HCT116 (cell line): ENCODE results near the gene AADACL4. TPM values are rescaled to one million over a fixed set of nuclear protein-coding genes. Genes with fewer than 3 reads are reported as not detected.

ENCODE experiments used
- ATAC-seq: fragments of 200-7000 bp; cut with Tn5 transposase; 2 replicates; pipeline ENCODE4 v1.9.1; 2020; ENCODE audit warnings: mild to moderate bottlenecking, moderate library complexity
- BruUV-seq: library from RNA; stranded (reverse); fragments of 400-500 nt; replicated peaks from 2 replicates; lab custom pipeline; 2021; lab: Mats Ljungman, UMichigan
- CTCF ChIA-PET: fragments of 300-600 bp; sonication (Branson Sonifier 250); formaldehyde crosslinking; loops from one replicate; lab custom pipeline; 2021; ENCODE audit warnings: antibody characterized with exemption; lab: Charles Lee
- POLR2A ChIA-PET: fragments of 300-600, 350-600 bp; sonication (Branson Sonifier 250); formaldehyde crosslinking; loops from one replicate; lab custom pipeline; 2021; ENCODE audit warnings: antibody characterized with exemption; lab: Charles Lee
- RAD21 ChIA-PET, 2 experiments: fragments of 300-600 bp; sonication (Branson Sonifier 250); formaldehyde crosslinking; loops; one replicate each; lab custom pipeline; 2023; ENCODE audit warnings: low total read pairs in 2 of 2; ENCODE audit not compliant: uncharacterized antibody in 2 of 2, unreplicated experiment in 2 of 2, low non-redundant PET in 1 of 2; lab: Charles Lee
- DNase-seq: peaks from one replicate; pipeline ENCODE4 v3.0.0-alpha.2; 2010; ENCODE audit warnings: low read depth, low spot score
- H2AFZ ChIP-seq: fragments of 200-600 bp; shearing (Covaris generic), sonication (generic); 2 replicates; pipeline ENCODE4 v1.6.1; 2017; ENCODE audit warnings: low read depth, mixed run types, mixed read lengths, antibody characterized with exemption, low read length; ENCODE audit not compliant: poor library complexity, severe bottlenecking
- H3K27ac ChIP-seq: 2 replicates; pipeline ENCODE4 v1.5.1; 2012; ENCODE audit warnings: low read depth, low read length
- H3K27me3 ChIP-seq: fragments of 200-600 bp; sonication (generic); 2 replicates; pipeline ENCODE4 v1.6.1; 2016; ENCODE audit warnings: mixed run types, low read length, mixed read lengths; ENCODE audit not compliant: insufficient read depth
- H3K36me3 ChIP-seq, 2 experiments: fragments of 200-500 bp in 1 of 2; fragments of 200-600 bp in 1 of 2; sonication (Bioruptor generic) in 1 of 2; sonication (generic) in 1 of 2; 2 replicates each; pipeline versions ENCODE4 v1.5.1 to v1.6.1; 2014 to 2016; ENCODE audit warnings: low read length in 2 of 2, inconsistent platforms in 1 of 2, mixed read lengths in 1 of 2, mixed run types in 1 of 2; ENCODE audit not compliant: insufficient read depth in 2 of 2, control insufficient read depth in 1 of 2
- H3K4me1 ChIP-seq, 2 experiments: fragments of 200-600 bp in 1 of 2; sonication (generic) in 1 of 2; 2 replicates each; pipeline versions ENCODE4 v1.5.1 to v1.6.1; 2012 to 2017; ENCODE audit warnings: low read length in 2 of 2, inconsistent platforms in 1 of 2, mild to moderate bottlenecking in 1 of 2, mixed read lengths in 1 of 2, mixed run types in 1 of 2, moderate library complexity in 1 of 2; ENCODE audit not compliant: insufficient read depth in 2 of 2, control insufficient read depth in 1 of 2
- H3K4me2 ChIP-seq: fragments of 200-600 bp; sonication (generic); 2 replicates; pipeline ENCODE4 v1.6.1; 2017; ENCODE audit warnings: mixed run types, low read length, mixed read lengths
- H3K4me3 ChIP-seq, 2 experiments: fragments of 200-600 bp in 1 of 2; sonication (generic) in 1 of 2; replicated peaks in 1 of 2; 2 replicates each; pipeline ENCODE4 v1.5.1; 2011 to 2016; ENCODE audit warnings: low read length in 2 of 2, control low read depth in 1 of 2, low read depth in 1 of 2, mild to moderate bottlenecking in 1 of 2, mixed read lengths in 1 of 2, mixed run types in 1 of 2
- H3K79me2 ChIP-seq: fragments of 200-600 bp; sonication (generic); 2 replicates; pipeline ENCODE4 v1.6.1; 2017; ENCODE audit warnings: mild to moderate bottlenecking, mixed run types, low read length, moderate library complexity, mixed read lengths; ENCODE audit not compliant: insufficient read depth
- H3K9ac ChIP-seq: fragments of 200-600 bp; sonication (generic); 2 replicates; pipeline ENCODE4 v1.6.1; 2016; ENCODE audit warnings: low read length, mixed read lengths
- H3K9me2 ChIP-seq: fragments of 200-600 bp; sonication (generic), shearing (Covaris generic); 2 replicates; pipeline ENCODE4 v1.6.1; 2017; ENCODE audit warnings: mixed run types, mild to moderate bottlenecking, moderate library complexity; ENCODE audit not compliant: insufficient read depth
- H3K9me3 ChIP-seq, 2 experiments: fragments of 200-500 bp in 1 of 2; fragments of 200-600 bp in 1 of 2; sonication (Bioruptor generic) in 1 of 2; sonication (generic) in 1 of 2; 2 replicates each; pipeline ENCODE4 v1.6.1; 2014 to 2017; ENCODE audit warnings: low read length in 2 of 2, mixed read lengths in 2 of 2, inconsistent platforms in 1 of 2, low read depth in 1 of 2, mild to moderate bottlenecking in 1 of 2, mixed run types in 1 of 2, moderate library complexity in 1 of 2; ENCODE audit not compliant: control insufficient read depth in 1 of 2, insufficient read depth in 1 of 2
- H4K20me1 ChIP-seq: fragments of 200-600 bp; sonication (generic), shearing (Covaris generic); 2 replicates; pipeline ENCODE4 v1.6.1; 2017; ENCODE audit warnings: mixed run types, mild to moderate bottlenecking, moderate library complexity; ENCODE audit not compliant: insufficient read depth
- CBX3 ChIP-seq: IDR thresholded peaks from 2 replicates; pipeline ENCODE4 v1.6.1; 2012; ENCODE audit warnings: low read depth
- CEBPB ChIP-seq: IDR thresholded peaks from 2 replicates; pipeline ENCODE4 v1.6.1; 2012; ENCODE audit warnings: low read depth
- ELF1 ChIP-seq: IDR thresholded peaks from 2 replicates; pipeline ENCODE4 v1.6.1; 2012; ENCODE audit warnings: low read depth, borderline replicate concordance
- EZH2phosphoT487 ChIP-seq: fragments of 200-600 bp; IDR thresholded peaks from 2 replicates; pipeline ENCODE4 v1.6.1; 2018; ENCODE audit warnings: antibody characterized with exemption, borderline replicate concordance
- FOSL1 ChIP-seq: IDR thresholded peaks from 2 replicates; pipeline ENCODE4 v1.6.1; 2012; ENCODE audit warnings: low read depth
- JUND ChIP-seq: IDR thresholded peaks from 2 replicates; pipeline ENCODE4 v1.6.1; 2012
- POLR2A ChIP-seq: IDR thresholded peaks from 2 replicates; pipeline ENCODE4 v1.7.0; 2011; ENCODE audit warnings: borderline replicate concordance; ENCODE audit not compliant: insufficient read depth, insufficient read length; ENCODE audit errors: extremely low read depth
- SIN3A ChIP-seq: IDR thresholded peaks from 2 replicates; pipeline ENCODE4 v1.6.1; 2012; ENCODE audit warnings: low read depth
- SRF ChIP-seq: IDR thresholded peaks from 2 replicates; pipeline ENCODE4 v1.6.1; 2012; ENCODE audit warnings: low read depth
- TCF7L2 ChIP-seq: IDR thresholded peaks from 2 replicates; pipeline ENCODE4 v1.7.0; 2011; ENCODE audit warnings: borderline replicate concordance, inconsistent platforms; ENCODE audit not compliant: insufficient read depth, insufficient read length; ENCODE audit errors: extremely low read depth
- ZFX ChIP-seq: fragments of 450-650 bp; IDR thresholded peaks from 2 replicates; pipeline ENCODE4 v1.6.1; 2017
- ZNF274 ChIP-seq: fragments of 200-500 bp; sonication (Bioruptor generic); IDR thresholded peaks from 2 replicates; pipeline ENCODE4 v1.6.1; 2014; ENCODE audit warnings: mild to moderate bottlenecking, low read depth, low read length, inconsistent platforms
- intact Hi-C: fragments of 100-400 bp; cut with micrococcal nuclease; formaldehyde crosslinking; loops from 2 replicates; pipeline ENCODE4 v1.10.0; 2022
- total RNA-seq: library from RNA; stranded (reverse); gene quantifications from one replicate; pipeline ENCODE4 v1.2.1, GENCODE V29; 2021; ENCODE audit not compliant: unreplicated experiment
- TF ChIP-seq, protein P1 (sequence below): IDR thresholded peaks from 2 replicates; pipeline ENCODE4 v1.6.1; 2012
- TF ChIP-seq, protein P2 (sequence below): IDR thresholded peaks from 2 replicates; pipeline ENCODE4 v1.6.1; 2012
- TF ChIP-seq, protein P3 (sequence below): IDR thresholded peaks from 2 replicates; pipeline ENCODE4 v1.6.1; 2011; ENCODE audit warnings: mild to moderate bottlenecking, low read length, moderate library complexity; ENCODE audit not compliant: insufficient replicate concordance; ENCODE audit errors: extremely low read depth
- TF ChIP-seq, protein P4 (sequence below), 3 experiments: fragments of 200-600 bp in 1 of 3; sonication (generic) in 1 of 3; IDR thresholded peaks in 2 of 3; conservative IDR thresholded peaks in 1 of 3; 2 replicates each; pipeline ENCODE4 v1.5.1; 2012 to 2017; ENCODE audit warnings: low read depth in 2 of 3, low read length in 2 of 3, antibody characterized with exemption in 1 of 3, borderline replicate concordance in 1 of 3, control low read depth in 1 of 3, mild to moderate bottlenecking in 1 of 3, mixed read lengths in 1 of 3, mixed run types in 1 of 3, moderate library complexity in 1 of 3; ENCODE audit not compliant: insufficient read depth in 1 of 3

AADACL4 gene
- total RNA-seq, 1 experiment from 2014 or later: not detected

DNA sequence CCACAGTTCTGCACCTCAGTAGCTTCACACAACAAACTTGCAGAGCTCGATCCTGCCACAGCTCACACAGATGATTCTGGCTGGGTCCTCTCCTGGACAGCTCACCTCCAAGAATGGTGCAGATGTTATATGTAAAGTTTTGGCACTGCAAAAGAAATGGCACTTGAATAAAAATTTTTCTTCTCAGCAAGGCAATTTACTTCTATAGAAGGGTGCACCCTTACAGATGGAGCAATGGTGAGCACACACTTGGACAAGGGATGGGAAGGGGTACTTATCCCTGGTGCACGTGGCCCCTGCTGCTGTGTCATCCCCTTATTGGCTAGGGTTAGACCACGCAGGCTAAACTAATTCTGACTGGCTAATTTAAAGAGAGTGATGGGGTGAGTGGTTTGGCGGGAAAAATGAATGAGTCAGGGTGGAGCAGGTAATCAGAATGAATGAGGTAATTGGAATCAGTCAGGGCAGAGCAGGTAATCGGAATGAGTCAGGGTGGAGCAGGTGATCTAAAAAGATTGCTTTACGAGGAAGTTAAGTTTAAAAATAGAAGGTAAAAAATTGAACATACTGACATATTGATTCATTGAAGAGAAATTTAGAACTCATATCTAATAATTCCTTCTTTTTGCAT lies 60.1 kb downstream of the AADACL4 start:
- ATAC-seq: no peak
- BruUV-seq: no TSS peak

DNA sequence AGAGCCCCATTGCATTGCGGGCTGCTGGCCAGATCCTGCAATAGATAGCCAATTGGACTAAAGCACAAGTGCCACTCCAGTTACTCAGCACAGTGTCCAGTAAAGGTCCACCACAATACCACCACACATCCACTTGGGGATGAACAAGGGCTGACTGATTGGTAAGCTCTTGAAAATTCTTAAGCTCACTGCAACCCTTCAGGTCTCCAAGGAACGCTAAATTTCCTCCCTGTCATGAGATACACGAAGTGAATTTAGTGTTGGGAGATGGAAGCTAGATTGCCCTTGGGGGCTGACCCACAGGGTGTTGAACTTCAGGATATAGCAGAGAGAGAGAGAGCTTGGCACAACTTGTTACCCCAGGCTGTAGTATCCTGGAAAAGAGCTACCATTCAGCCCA lies 62.2 kb downstream of the AADACL4 start:
- ATAC-seq (no peak), DNase-seq (no peak)
- POLR2A ChIA-PET: no interaction called here
- RAD21 ChIA-PET: no interaction called here
- intact Hi-C loops: no loop called here
- Histone ChIP-seq H3K27ac (no peak overlapping the region), H3K9me3 (no peaks in the 10 kb centered on the region; a peak in 1 of 4 replicates), H2AFZ (no peak overlapping the region), H3K9ac (no peak overlapping the region), H3K4me2 (no peak overlapping the region), H3K79me2 (no peaks in the 10 kb centered on the region), H3K4me3 (no peak overlapping the region), H3K9me2 (no peaks in the 10 kb centered on the region), H4K20me1 (no peaks in the 10 kb centered on the region), H3K4me1 (no peaks in the 10 kb centered on the region), H3K27me3 (no peaks in the 10 kb centered on the region), H3K36me3 (no peaks in the 10 kb centered on the region)
- BruUV-seq: no TSS peak
- CTCF ChIA-PET: no interaction called here
- no peak for TF ChIP-seq SRF
- no peak for TF ChIP-seq TCF7L2
- no peak for TF ChIP-seq FOSL1
- TF ChIP-seq ZFX: no peak
- TF ChIP-seq ELF1: no peak
- no peak for TF ChIP-seq EZH2phosphoT487
- TF ChIP-seq, protein P1, sequence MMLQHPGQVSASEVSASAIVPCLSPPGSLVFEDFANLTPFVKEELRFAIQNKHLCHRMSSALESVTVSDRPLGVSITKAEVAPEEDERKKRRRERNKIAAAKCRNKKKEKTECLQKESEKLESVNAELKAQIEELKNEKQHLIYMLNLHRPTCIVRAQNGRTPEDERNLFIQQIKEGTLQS: no peak
- TF ChIP-seq SIN3A: no peak
- TF ChIP-seq, protein P2, sequence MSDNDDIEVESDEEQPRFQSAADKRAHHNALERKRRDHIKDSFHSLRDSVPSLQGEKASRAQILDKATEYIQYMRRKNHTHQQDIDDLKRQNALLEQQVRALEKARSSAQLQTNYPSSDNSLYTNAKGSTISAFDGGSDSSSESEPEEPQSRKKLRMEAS: no peak
- no peak for TF ChIP-seq ZNF274
- TF ChIP-seq, protein P3, sequence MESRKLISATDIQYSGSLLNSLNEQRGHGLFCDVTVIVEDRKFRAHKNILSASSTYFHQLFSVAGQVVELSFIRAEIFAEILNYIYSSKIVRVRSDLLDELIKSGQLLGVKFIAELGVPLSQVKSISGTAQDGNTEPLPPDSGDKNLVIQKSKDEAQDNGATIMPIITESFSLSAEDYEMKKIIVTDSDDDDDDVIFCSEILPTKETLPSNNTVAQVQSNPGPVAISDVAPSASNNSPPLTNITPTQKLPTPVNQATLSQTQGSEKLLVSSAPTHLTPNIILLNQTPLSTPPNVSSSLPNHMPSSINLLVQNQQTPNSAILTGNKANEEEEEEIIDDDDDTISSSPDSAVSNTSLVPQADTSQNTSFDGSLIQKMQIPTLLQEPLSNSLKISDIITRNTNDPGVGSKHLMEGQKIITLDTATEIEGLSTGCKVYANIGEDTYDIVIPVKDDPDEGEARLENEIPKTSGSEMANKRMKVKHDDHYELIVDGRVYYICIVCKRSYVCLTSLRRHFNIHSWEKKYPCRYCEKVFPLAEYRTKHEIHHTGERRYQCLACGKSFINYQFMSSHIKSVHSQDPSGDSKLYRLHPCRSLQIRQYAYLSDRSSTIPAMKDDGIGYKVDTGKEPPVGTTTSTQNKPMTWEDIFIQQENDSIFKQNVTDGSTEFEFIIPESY: no peak
- TF ChIP-seq, protein P4, sequence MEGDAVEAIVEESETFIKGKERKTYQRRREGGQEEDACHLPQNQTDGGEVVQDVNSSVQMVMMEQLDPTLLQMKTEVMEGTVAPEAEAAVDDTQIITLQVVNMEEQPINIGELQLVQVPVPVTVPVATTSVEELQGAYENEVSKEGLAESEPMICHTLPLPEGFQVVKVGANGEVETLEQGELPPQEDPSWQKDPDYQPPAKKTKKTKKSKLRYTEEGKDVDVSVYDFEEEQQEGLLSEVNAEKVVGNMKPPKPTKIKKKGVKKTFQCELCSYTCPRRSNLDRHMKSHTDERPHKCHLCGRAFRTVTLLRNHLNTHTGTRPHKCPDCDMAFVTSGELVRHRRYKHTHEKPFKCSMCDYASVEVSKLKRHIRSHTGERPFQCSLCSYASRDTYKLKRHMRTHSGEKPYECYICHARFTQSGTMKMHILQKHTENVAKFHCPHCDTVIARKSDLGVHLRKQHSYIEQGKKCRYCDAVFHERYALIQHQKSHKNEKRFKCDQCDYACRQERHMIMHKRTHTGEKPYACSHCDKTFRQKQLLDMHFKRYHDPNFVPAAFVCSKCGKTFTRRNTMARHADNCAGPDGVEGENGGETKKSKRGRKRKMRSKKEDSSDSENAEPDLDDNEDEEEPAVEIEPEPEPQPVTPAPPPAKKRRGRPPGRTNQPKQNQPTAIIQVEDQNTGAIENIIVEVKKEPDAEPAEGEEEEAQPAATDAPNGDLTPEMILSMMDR (IDR thresholded peaks at IDR 0.05 in 2 of 3, conservative IDR thresholded peaks at IDR 0.05 in 1 of 3; ENCODE audit: borderline replicate concordance in 1 of 3, insufficient read depth in 1 of 3, low read depth in 2 of 3, low read length in 2 of 3): no peak
- TF ChIP-seq JUND: no peak

More for the DNA sequence above, 60.1 kb downstream of the AADACL4 start:
- no peaks in the 10 kb centered on the region for H4K20me1 ChIP-seq
- H3K9me3 ChIP-seq: no peaks in the 10 kb centered on the region; a peak in 1 of 4 replicates
- no peak overlapping the region for H3K4me2 ChIP-seq
- no peaks in the 10 kb centered on the region for H3K27me3 ChIP-seq
- no peaks in the 10 kb centered on the region for H3K36me3 ChIP-seq
- no peak overlapping the region for H3K27ac ChIP-seq
- no peak for DNase-seq
- no peak overlapping the region for H3K9ac ChIP-seq
- H3K79me2 ChIP-seq: no peaks in the 10 kb centered on the region
- H3K4me3 ChIP-seq: no peak overlapping the region
- no peaks in the 10 kb centered on the region for H3K4me1 ChIP-seq
- TF ChIP-seq CBX3: no peak
- no peak for TF ChIP-seq ZFX
- TF ChIP-seq TCF7L2: no peak
- TF ChIP-seq, protein P1: no peak
- TF ChIP-seq POLR2A: no peak
- TF ChIP-seq CEBPB: no peak
- no peak for TF ChIP-seq ZNF274
- ChIA-PET POLR2A (no interaction called here), RAD21 (no interaction called here), CTCF (no interaction called here)
- intact Hi-C loops: no loop called here
- H2AFZ ChIP-seq: no peak overlapping the region
- no peaks in the 10 kb centered on the region for H3K9me2 ChIP-seq
